WTC11 (cell line): ENCODE results near the gene AHNAK. TPM values are rescaled to one million over a fixed set of nuclear protein-coding genes. Genes with fewer than 3 reads are reported as not detected.

Source experiments
- ATAC-seq: fragments of 200-7000 bp; cut with Tn5 transposase; 2 replicates; pipeline ENCODE4 v1.10.0; 2021; ENCODE audit warnings: mild to moderate bottlenecking, moderate library complexity
- CTCF ChIA-PET: fragments of 300-600 bp; sonication (Branson Sonifier 250); formaldehyde crosslinking; loops from one replicate; lab custom pipeline; 2021; ENCODE audit warnings: antibody characterized with exemption; lab: Charles Lee
- POLR2A ChIA-PET: fragments of 350-600 bp; sonication (Branson Sonifier 250); formaldehyde crosslinking; loops from one replicate; lab custom pipeline; 2021; ENCODE audit warnings: antibody characterized with exemption; lab: Charles Lee
- DNase-seq: peaks from one replicate; pipeline ENCODE4 v3.0.0; 2021; ENCODE audit warnings: low spot score
- H3K27ac Mint-ChIP-seq: 2 replicates; pipeline ENCODE4 v1.8.0; 2021; ENCODE audit warnings: mixed read lengths
- H3K27me3 Mint-ChIP-seq: 2 replicates; pipeline ENCODE4 v1.8.0; 2021; ENCODE audit warnings: low read depth, mild to moderate bottlenecking, moderate library complexity, mixed read lengths
- H3K36me3 Mint-ChIP-seq: 2 replicates; pipeline ENCODE4 v1.8.0; 2021; ENCODE audit warnings: mixed read lengths
- H3K4me1 Mint-ChIP-seq: 2 replicates; pipeline ENCODE4 v1.8.0; 2022; ENCODE audit warnings: mixed read lengths
- H3K4me3 Mint-ChIP-seq: 2 replicates; pipeline ENCODE4 v1.8.0; 2021; ENCODE audit warnings: mild to moderate bottlenecking, moderate library complexity, mixed read lengths
- H3K9me3 Mint-ChIP-seq: 2 replicates; pipeline ENCODE4 v1.8.0; 2021; ENCODE audit warnings: mixed read lengths
- ATF2 ChIP-seq: sonication (generic); formaldehyde crosslinking; IDR thresholded peaks from 2 replicates; pipeline ENCODE4 v1.8.1; 2022; ENCODE audit warnings: low read depth, missing genetic modification reagents, borderline replicate concordance
- CREB1 ChIP-seq: sonication (generic); formaldehyde crosslinking; IDR thresholded peaks from 2 replicates; pipeline ENCODE4 v1.8.0; 2023; ENCODE audit warnings: mild to moderate bottlenecking, missing genetic modification reagents
- ELF4 ChIP-seq: sonication (generic); formaldehyde crosslinking; IDR thresholded peaks from 2 replicates; pipeline ENCODE4 v1.8.1; 2022; ENCODE audit warnings: low read depth, mild to moderate bottlenecking, moderate library complexity, missing genetic modification reagents
- ETV6 ChIP-seq: sonication (generic); formaldehyde crosslinking; IDR thresholded peaks from 2 replicates; pipeline ENCODE4 v1.8.1; 2022; ENCODE audit warnings: mild to moderate bottlenecking, missing genetic modification reagents
- GRHL2 ChIP-seq: fragments of 250-450 bp; sonication (Bioruptor Pico); IDR thresholded peaks from 2 replicates; pipeline ENCODE4 v1.8.0; 2022; ENCODE audit warnings: mild to moderate bottlenecking, moderate library complexity; ENCODE audit not compliant: insufficient replicate concordance, severe bottlenecking
- HMGA2 ChIP-seq: fragments of 250-450 bp; sonication (Bioruptor Pico); IDR thresholded peaks from 2 replicates; pipeline ENCODE4 v1.4.0; 2021; ENCODE audit warnings: mild to moderate bottlenecking, moderate library complexity
- JUN ChIP-seq: sonication (generic); formaldehyde crosslinking; IDR thresholded peaks from 2 replicates; pipeline ENCODE4 v1.8.0; 2023; ENCODE audit warnings: mild to moderate bottlenecking, missing genetic modification reagents
- KAT7 ChIP-seq: sonication (generic); formaldehyde crosslinking; IDR thresholded peaks from 2 replicates; pipeline ENCODE4 v1.8.1; 2023; ENCODE audit warnings: missing genetic modification reagents, mild to moderate bottlenecking, borderline replicate concordance
- NFATC4 ChIP-seq: fragments of 250-450 bp; sonication (Bioruptor Pico); IDR thresholded peaks from 2 replicates; pipeline ENCODE4 v1.9.0; 2021; ENCODE audit warnings: mild to moderate bottlenecking
- NFYB ChIP-seq: sonication (generic); formaldehyde crosslinking; conservative IDR thresholded peaks from 2 replicates; pipeline ENCODE4 v1.8.0; 2022; ENCODE audit warnings: low read depth, missing genetic modification reagents
- PREB ChIP-seq: sonication (generic); formaldehyde crosslinking; IDR thresholded peaks from 2 replicates; pipeline ENCODE4 v1.8.1; 2022; ENCODE audit warnings: mild to moderate bottlenecking, missing genetic modification reagents, moderate library complexity, borderline replicate concordance
- ZNF121 ChIP-seq: sonication (generic); formaldehyde crosslinking; IDR thresholded peaks from 2 replicates; pipeline ENCODE4 v1.8.0; 2023; ENCODE audit warnings: missing genetic modification reagents
- ZNF425 ChIP-seq: fragments of 250-450 bp; sonication (Bioruptor Pico); conservative IDR thresholded peaks from 2 replicates; pipeline ENCODE4 v1.9.0; 2021; ENCODE audit warnings: mild to moderate bottlenecking
- ZNF671 ChIP-seq: fragments of 250-450 bp; sonication (Bioruptor Pico); IDR thresholded peaks from 2 replicates; pipeline ENCODE4 v1.8.0; 2021; ENCODE audit warnings: mild to moderate bottlenecking
- total RNA-seq: library from RNA; stranded (reverse); gene quantifications from 3 replicates; pipeline ENCODE4 v1.2.3, GENCODE V29; 2021
- TF ChIP-seq, protein P1 (sequence below): fragments of 200-600 bp; IDR thresholded peaks from 2 replicates; pipeline ENCODE4 v1.8.0; 2022; ENCODE audit warnings: antibody characterized with exemption
- TF ChIP-seq, protein P2 (sequence below): sonication (generic); formaldehyde crosslinking; IDR thresholded peaks from 2 replicates; pipeline ENCODE4 v1.8.0; 2022; ENCODE audit warnings: mild to moderate bottlenecking, missing genetic modification reagents
- TF ChIP-seq, protein P3 (sequence below): sonication (generic); formaldehyde crosslinking; IDR thresholded peaks from 2 replicates; pipeline ENCODE4 v1.8.1; 2023; ENCODE audit warnings: mild to moderate bottlenecking, missing genetic modification reagents, borderline replicate concordance

Gene AHNAK
- total RNA-seq, 1 experiment from 2014 or later, result 21.0 TPM

GRCh38 chr11:62452839-62453468, 93.7 kb downstream of the AHNAK start:
- no peak for DNase-seq
- no peak overlapping the region for H3K27ac Mint-ChIP-seq
- no peaks in the 10 kb centered on the region for H3K27me3 Mint-ChIP-seq
- H3K36me3 Mint-ChIP-seq, result no peaks in the 10 kb centered on the region
- H3K4me1 Mint-ChIP-seq, result peaks cover 9% of the 10 kb centered on the region
- ChIA-PET POLR2A (no interaction called here), CTCF (interaction anchor here (0.6 to 11.9 kb wide), 4 partner anchors 28 to 207 kb away, joined by 3 to 85 read pairs (median 4); no protein-coding TSS in a partner anchor)
- H3K9me3 Mint-ChIP-seq, result peaks cover 12% of the 10 kb centered on the region
- TF ChIP-seq NFYB (CRISPR knock-in tag) (no peak), ETV6 (CRISPR knock-in tag) (no peak), ZNF671 (CRISPR knock-in tag) (no peak), HMGA2 (CRISPR knock-in tag) (no peak), CREB1 (no peak), ZNF425 (CRISPR knock-in tag) (no peak), ZNF121 (no peak), PREB (CRISPR knock-in tag) (no peak), KAT7 (CRISPR knock-in tag) (no peak)
- no peak overlapping the region for H3K4me3 Mint-ChIP-seq
- ATAC-seq, result no peak

- Mint-ChIP-seq H3K4me3 (no peak overlapping the region), H3K27ac (no peak overlapping the region), H3K9me3 (peaks cover 12% of the 10 kb centered on the region), H3K4me1 (peaks cover 9% of the 10 kb centered on the region), H3K36me3 (no peaks in the 10 kb centered on the region), H3K27me3 (no peaks in the 10 kb centered on the region)
- no peak for ATAC-seq
- CTCF ChIA-PET, result interaction anchor here (0.7 to 11.9 kb wide), 4 partner anchors 28 to 459 kb away, joined by 3 to 85 read pairs (median 4); no protein-coding TSS in a partner anchor
- TF ChIP-seq ATF2 (CRISPR knock-in tag) (no peak), JUN (no peak), NFATC4 (CRISPR knock-in tag) (no peak), GRHL2 (no peak), ELF4 (CRISPR knock-in tag) (no peak)
- TF ChIP-seq, protein P1, sequence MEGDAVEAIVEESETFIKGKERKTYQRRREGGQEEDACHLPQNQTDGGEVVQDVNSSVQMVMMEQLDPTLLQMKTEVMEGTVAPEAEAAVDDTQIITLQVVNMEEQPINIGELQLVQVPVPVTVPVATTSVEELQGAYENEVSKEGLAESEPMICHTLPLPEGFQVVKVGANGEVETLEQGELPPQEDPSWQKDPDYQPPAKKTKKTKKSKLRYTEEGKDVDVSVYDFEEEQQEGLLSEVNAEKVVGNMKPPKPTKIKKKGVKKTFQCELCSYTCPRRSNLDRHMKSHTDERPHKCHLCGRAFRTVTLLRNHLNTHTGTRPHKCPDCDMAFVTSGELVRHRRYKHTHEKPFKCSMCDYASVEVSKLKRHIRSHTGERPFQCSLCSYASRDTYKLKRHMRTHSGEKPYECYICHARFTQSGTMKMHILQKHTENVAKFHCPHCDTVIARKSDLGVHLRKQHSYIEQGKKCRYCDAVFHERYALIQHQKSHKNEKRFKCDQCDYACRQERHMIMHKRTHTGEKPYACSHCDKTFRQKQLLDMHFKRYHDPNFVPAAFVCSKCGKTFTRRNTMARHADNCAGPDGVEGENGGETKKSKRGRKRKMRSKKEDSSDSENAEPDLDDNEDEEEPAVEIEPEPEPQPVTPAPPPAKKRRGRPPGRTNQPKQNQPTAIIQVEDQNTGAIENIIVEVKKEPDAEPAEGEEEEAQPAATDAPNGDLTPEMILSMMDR, result no peak
- TF ChIP-seq, protein P2, sequence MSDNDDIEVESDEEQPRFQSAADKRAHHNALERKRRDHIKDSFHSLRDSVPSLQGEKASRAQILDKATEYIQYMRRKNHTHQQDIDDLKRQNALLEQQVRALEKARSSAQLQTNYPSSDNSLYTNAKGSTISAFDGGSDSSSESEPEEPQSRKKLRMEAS (CRISPR knock-in tag), result no peak
- TF ChIP-seq, protein P3, sequence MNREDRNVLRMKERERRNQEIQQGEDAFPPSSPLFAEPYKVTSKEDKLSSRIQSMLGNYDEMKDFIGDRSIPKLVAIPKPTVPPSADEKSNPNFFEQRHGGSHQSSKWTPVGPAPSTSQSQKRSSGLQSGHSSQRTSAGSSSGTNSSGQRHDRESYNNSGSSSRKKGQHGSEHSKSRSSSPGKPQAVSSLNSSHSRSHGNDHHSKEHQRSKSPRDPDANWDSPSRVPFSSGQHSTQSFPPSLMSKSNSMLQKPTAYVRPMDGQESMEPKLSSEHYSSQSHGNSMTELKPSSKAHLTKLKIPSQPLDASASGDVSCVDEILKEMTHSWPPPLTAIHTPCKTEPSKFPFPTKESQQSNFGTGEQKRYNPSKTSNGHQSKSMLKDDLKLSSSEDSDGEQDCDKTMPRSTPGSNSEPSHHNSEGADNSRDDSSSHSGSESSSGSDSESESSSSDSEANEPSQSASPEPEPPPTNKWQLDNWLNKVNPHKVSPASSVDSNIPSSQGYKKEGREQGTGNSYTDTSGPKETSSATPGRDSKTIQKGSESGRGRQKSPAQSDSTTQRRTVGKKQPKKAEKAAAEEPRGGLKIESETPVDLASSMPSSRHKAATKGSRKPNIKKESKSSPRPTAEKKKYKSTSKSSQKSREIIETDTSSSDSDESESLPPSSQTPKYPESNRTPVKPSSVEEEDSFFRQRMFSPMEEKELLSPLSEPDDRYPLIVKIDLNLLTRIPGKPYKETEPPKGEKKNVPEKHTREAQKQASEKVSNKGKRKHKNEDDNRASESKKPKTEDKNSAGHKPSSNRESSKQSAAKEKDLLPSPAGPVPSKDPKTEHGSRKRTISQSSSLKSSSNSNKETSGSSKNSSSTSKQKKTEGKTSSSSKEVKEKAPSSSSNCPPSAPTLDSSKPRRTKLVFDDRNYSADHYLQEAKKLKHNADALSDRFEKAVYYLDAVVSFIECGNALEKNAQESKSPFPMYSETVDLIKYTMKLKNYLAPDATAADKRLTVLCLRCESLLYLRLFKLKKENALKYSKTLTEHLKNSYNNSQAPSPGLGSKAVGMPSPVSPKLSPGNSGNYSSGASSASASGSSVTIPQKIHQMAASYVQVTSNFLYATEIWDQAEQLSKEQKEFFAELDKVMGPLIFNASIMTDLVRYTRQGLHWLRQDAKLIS (CRISPR knock-in tag), result no peak
- DNase-seq, result no peak
- POLR2A ChIA-PET, result no interaction called here
Measured at GRCh38 chr11:62452261-62452660, 94.3 kb downstream of the AHNAK start.
